NCI-H2171 treated with DMSO at 0.1 percent for 48 hours (cell line): ENCODE results near the gene LMNTD1.
"Not testable (repeated sequence)": the region's sequence is repeated elsewhere in the genome, so short reads cannot be mapped to it uniquely, and the experiment has no call there.

ENCODE experiments used
- DNase-seq: peaks from one replicate; lab custom pipeline; 2025; lab: John Stamatoyannopoulos, UW

The LMNTD1 gene

DNA sequence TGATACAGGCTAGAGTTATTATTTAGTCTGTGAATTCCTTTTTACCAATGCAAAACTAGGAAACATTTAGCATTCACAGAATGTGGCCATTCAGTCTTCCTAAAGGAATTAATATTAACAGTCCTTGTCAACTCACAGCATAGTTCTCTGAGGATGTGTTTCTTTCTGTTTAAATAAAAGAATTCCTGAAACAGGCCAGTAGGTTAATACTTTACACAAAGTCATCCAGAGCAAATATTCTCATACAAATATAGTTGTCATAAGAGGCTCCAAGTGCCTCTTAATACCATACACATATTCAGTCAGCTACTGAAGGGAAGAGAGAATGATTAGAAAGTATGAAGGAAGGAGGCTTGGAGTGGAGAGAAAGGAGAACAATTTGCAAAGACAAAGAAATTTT, 120.1 kb downstream of the LMNTD1 start:
- DNase-seq = no peak

DNA sequence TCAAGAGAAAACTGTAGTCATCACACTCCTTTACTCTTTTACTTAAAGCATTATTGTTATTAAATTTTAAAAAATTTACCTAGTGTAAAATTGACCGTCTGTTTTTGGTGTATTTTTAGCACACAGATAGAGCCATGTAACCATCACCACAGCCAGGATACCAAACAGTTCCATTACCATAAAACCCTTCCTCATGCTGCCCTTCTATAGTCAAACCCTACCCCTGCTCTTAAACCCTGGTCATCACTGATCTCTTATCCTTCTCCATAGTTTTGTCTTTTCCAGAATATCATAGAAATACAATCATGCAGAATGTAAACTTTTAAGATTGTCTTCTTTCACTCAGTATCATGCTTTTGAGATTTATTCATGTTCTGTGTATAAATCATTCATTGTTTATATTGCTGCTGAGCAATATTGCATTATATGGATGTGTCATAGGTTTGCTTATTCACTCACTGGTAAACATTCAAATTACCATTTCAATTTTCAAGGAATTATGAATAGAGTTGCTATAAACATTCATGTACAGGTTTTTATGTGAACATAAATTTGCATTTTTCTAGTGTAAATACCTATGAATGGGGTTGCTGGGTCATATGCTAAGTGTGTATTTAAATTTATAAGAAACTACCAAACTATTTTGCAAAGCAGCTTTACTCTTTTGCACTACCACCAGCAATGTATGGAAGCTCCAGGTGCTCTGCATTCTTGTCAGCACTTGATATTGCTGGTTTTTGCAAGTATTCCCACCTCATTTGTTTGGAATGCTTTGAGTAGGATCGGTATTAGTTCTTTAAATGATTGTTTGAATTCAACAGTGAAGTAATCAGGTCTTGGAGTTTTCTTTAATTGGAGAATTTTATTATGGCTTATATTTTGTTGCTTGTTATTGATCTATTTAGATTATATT, 125.5 kb downstream of the LMNTD1 start:
- no peak for DNase-seq

DNA sequence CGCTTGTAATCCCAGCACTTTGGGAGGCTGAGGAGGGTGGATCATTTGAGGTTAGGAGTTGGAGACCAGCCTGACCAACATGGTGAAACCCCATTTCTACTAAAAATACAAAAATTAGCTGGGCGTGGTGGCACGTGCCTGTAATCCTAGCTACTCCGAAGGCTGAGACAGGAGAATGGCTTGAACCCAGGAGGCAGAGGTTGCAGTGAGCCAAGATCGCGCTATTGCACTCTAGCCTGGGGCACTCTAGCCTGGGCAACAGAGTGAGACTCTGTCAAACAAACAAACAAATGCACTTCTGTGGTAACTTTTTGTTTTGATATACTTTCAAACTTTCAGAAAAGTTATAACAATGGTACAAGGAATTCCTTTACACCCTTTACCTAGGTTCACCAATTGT, 126.3 kb downstream of the LMNTD1 start:
- not testable (repeated sequence) for DNase-seq
